GM21528 (cell line): ENCODE data around the gene SHB.

Experiments used
- ATAC-seq: cut with Tn5 transposase; IDR thresholded peaks from one replicate; pipeline ENCODE4 v1.9.1; 2021; ENCODE audit warnings: mild to moderate bottlenecking, moderate library complexity; ENCODE audit not compliant: unreplicated experiment, low FRiP score

The SHB gene

GRCh38 chr9:37956904-37957663 is 111.9 kb downstream of the SHB start:
- no peak for ATAC-seq

GRCh38 chr9:37956423-37956820 is 112.6 kb downstream of the SHB start:
- no peak for ATAC-seq

GRCh38 chr9:37955781-37956422 is 113.1 kb downstream of the SHB start:
- ATAC-seq = no peak

- peak; percentile 43 for ATAC-seq
Observed at GRCh38 chr9:37954581-37954981, 114.4 kb downstream of the SHB start.

- ATAC-seq = peak; percentile 50
Observed at GRCh38 chr9:37953775-37954437, 115.1 kb downstream of the SHB start.

GRCh38 chr9:37953206-37953774 is 115.7 kb downstream of the SHB start:
- ATAC-seq = no peak

- no peak for ATAC-seq
Observed at GRCh38 chr9:37952731-37953130, 116.3 kb downstream of the SHB start.

- ATAC-seq = no peak
Observed at GRCh38 chr9:37951671-37952449, 117.2 kb downstream of the SHB start.

GRCh38 chr9:37950561-37950960 is 118.5 kb downstream of the SHB start:
- ATAC-seq = no peak

GRCh38 chr9:37949576-37949975 is 119.5 kb downstream of the SHB start:
- ATAC-seq = no peak

GRCh38 chr9:37948417-37948980 is 120.5 kb downstream of the SHB start:
- ATAC-seq = no peak

GRCh38 chr9:37947977-37948376 is 121.0 kb downstream of the SHB start:
- no peak for ATAC-seq

GRCh38 chr9:37947471-37947870 is 121.6 kb downstream of the SHB start:
- no peak for ATAC-seq

- ATAC-seq = no peak
Observed at GRCh38 chr9:37946971-37947370, 122.1 kb downstream of the SHB start.

GRCh38 chr9:37946041-37946440 is 123.0 kb downstream of the SHB start:
- no peak for ATAC-seq

GRCh38 chr9:37944671-37945481 is 124.2 kb downstream of the SHB start:
- no peak for ATAC-seq

- no peak for ATAC-seq
Observed at GRCh38 chr9:37944266-37944650, 124.8 kb downstream of the SHB start.

GRCh38 chr9:37943345-37944265 is 125.4 kb downstream of the SHB start:
- ATAC-seq = no peak
